Subcutaneous adipose tissue (tissue), 4 donors: ENCODE measurements around the gene LEO1. TPM values are rescaled to one million over a fixed set of nuclear protein-coding genes. Genes with fewer than 3 reads are reported as not detected.

ENCODE experiments used
- CTCF ChIP-seq: fragments of 450-650 bp; IDR thresholded peaks from one replicate; pipeline ENCODE4 v1.5.1; 2016; ENCODE audit warnings: low read depth, mild to moderate bottlenecking, control low read depth, antibody characterized with exemption, moderate library complexity
- total RNA-seq, 4 donors: library from RNA; depleted of rRNA; stranded (reverse); fragments of >200 nt; gene quantifications; one replicate each; pipeline ENCODE4 v1.1.0, GENCODE V29; 2016

LEO1 gene
- 10 to 100 TPM in 3 of 4 donors, 1 to 10 TPM in 1; 9.5 to 13.2 (median 10.9) TPM for total RNA-seq

- TF ChIP-seq CTCF, result no peak
These were observed at the start of gene LEO1 for GRCh38 chr15:51971375-51972133. Gene LEO1, minus strand, starts transcription at chr15:51971778. Its CDS starts 33 bp downstream, at chr15:51971745.

- no peak for TF ChIP-seq CTCF
These were observed 49.6 kb upstream of the LEO1 start for GRCh38 chr15:52021128-52021671.

GRCh38 chr15:52020221-52021085 lies 48.9 kb upstream of the LEO1 start:
- no peak for TF ChIP-seq CTCF

- TF ChIP-seq CTCF, result no peak
These were observed 48.0 kb upstream of the LEO1 start for GRCh38 chr15:52019394-52020220.

- TF ChIP-seq CTCF, result no peak
These were observed 47.3 kb upstream of the LEO1 start, which contains the start of gene MAPK6 for GRCh38 chr15:52018693-52019393. Gene MAPK6, plus strand, starts transcription at chr15:52019219. Its CDS starts 27,242 bp downstream, at chr15:52046461.

GRCh38 chr15:52018244-52018643 lies 46.7 kb upstream of the LEO1 start:
- TF ChIP-seq CTCF, result no peak
